Astrocyte of the cerebellum (primary cell): ENCODE measurements around the gene MST1R.

Experiments used
- DNase-seq: peaks from one replicate; pipeline ENCODE4 v3.0.0-alpha.2; 2011; ENCODE audit warnings: low read depth
- H3K4me3 ChIP-seq: 2 replicates; pipeline ENCODE4 v1.5.1; 2011; ENCODE audit warnings: mild to moderate bottlenecking, low read depth, low read length, moderate library complexity
- CTCF ChIP-seq: IDR thresholded peaks from 2 replicates; pipeline ENCODE4 v1.5.1; 2012; ENCODE audit warnings: low read length, low read depth, moderate library complexity, mild to moderate bottlenecking; ENCODE audit errors: missing control alignments
- in situ Hi-C: cut with HindIII; loops from 2 replicates; pipeline ENCODE4 v1.10.0; 2017; ENCODE audit warnings: low sequenced_read_pairs

Gene MST1R

DNA sequence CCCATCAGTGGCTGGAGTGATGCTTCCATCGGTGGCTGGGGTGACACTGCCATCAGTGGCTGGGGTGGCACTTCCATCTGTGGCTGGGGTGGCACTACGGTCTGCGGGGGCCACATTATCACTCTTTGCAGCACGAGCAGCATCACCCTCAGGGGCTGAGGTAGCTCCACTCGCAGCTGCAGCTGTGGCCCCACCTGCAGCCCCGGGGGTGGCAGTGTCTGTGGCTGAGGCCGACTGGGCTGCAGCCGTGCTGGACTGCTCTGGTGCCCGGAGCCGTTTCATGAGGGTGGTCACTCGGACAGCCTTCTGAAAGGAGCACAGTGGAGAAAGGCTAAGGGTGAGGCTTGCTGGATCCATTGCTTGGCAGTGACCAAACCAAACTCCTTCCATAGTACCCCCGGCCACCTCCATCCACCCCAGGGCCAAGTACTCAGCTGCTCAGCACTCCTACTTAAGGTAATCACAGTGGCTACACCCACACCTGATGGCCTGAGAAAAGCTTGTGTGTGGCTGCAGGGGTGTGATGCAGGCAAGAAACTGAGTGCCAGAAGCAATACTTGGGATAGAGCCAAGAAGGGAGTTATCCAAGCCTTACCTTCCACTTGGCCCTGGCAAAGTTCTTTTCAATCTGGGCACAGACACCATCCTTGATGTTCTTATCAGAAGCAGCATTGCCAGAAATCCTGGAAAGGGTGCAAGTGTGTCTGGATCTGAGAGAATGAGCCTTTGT is 43.9 kb downstream of the MST1R start:
- in situ Hi-C loops: loop anchor here (25.0 kb wide), 2 partner anchors 122 to 203 kb away; no protein-coding TSS in a partner anchor
- TF ChIP-seq CTCF: no peak
- no peak for DNase-seq
- no peak overlapping the region for H3K4me3 ChIP-seq

DNA sequence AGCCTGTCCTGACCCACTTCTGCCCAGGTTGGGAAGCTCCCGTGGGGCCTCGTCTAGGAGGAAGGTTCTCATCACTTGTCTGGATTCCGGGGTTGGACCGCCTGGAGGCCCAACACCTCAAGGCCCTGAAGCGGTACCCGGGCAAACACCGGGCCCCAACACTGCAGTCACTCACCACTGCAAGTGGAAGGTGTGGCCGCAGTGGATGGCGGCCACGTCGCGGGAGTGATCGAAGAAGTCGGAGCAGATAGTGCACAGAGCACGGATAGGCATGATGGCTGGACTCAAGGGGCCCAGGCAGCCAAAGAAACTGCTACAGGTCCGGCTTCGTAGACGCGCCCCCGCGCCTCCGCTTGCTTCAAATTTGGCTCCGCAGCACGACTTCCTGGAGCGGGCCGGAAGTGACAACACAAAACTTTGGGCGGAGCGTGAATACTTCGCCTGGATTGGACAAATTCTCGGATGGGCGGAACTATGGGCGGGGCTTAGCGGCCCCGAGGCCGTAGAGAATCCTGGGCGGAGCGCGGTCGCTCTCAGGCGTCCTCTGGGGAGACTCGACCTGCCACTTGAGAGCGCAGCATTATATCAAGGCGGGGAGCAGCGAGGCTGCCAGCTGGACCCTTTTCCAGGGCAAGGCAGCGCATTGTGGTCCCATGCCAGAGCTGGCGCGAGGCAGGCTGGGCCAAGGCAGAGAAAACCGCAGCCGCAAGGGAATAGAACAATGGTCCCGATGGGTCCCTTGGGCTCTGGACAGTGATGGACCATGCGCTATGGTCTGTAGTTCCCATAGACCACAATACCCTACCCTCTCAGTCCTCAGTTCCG is 47.3 kb downstream of the MST1R start, which contains the start of gene TRAIP:
TRAIP (minus strand) TSS at position 384 of the 825 bp plus-strand sequence; CDS start at position 273, 111 bp downstream.
- in situ Hi-C loops: loop anchor here (25.0 kb wide), 2 partner anchors 119 to 206 kb away; no protein-coding TSS in a partner anchor
- peak within 1 kb of the TSS; percentile 80 for H3K4me3 ChIP-seq
- TF ChIP-seq CTCF: no peak

GRCh38 chr3:49855662-49856061 is 48.0 kb downstream of the MST1R start:
- TF ChIP-seq CTCF: no peak
- in situ Hi-C loops: loop anchor here (25.0 kb wide), 2 partner anchors 118 to 207 kb away; no protein-coding TSS in a partner anchor
- DNase-seq: no peak
- peak overlapping the region; percentile 80 for H3K4me3 ChIP-seq

More for the DNA sequence above, 47.3 kb downstream of the MST1R start, which contains the start of gene TRAIP:
- DNase-seq: peak; percentile 83

DNA sequence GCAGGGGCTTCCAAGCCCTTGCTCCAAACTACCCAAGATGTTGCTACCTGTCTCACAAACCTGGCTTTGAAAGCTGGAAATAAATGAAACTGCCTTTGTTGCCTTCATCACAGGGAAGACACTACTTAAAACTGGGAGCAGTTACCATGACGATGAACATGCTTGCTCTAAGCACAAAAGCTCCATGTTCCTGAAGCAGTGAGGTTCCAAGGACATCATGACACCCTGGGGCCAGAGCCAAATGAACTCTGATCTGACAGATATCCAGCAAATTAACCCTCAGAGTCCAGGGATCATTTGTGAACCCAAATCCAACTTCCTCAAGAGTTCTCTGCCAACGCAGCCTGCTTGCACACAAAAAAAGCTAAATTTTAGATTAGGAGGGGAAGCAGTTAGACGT is 58.0 kb downstream of the MST1R start:
- in situ Hi-C loops: no loop called here
- H3K4me3 ChIP-seq: no peak overlapping the region
- no peak for DNase-seq
- TF ChIP-seq CTCF: no peak

DNA sequence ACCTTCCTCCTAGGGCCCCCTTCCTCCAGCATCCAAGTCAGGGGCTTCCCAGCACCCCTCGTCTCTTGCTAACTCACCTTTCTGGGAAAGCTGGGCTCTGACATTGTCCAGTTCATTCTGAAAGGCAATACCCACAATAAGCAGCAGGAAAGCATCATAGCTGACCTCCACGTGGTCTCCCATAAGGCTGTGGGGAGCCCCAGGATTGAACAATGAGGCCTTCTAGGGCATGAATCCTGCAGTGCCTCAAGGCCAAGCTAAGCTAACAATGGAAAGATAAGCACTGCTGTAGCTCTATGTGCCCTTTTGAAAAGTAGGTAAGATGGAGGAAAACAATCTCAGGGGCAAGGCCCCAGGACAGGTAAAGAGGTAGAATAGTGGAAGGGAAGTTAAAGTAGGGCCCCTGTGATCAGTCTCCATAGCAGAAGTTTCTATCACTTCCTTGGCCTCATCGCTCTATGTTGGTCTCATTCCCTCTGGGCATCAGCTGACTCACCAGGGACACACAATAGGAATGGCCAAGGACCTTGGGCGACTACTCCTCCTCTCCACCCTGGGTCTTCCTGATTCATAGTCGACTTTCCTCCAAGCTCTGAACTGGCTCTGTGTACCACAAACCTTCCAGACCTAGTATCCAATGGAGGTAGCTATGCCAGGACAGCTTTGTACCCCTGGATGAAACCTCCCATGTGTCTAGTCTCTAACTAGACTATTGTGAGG is 59.0 kb downstream of the MST1R start:
- DNase-seq: no peak
- H3K4me3 ChIP-seq: no peak overlapping the region
- TF ChIP-seq CTCF: no peak
- in situ Hi-C loops: no loop called here
